ENCODE measurements around the gene THEMIS. TPM values are rescaled to one million over a fixed set of nuclear protein-coding genes. Genes with fewer than 3 reads are reported as not detected.

THEMIS gene
- total and polyA plus RNA-seq, 10 donors = 0.80 to 17.8 (median 12.7) TPM

DNA sequence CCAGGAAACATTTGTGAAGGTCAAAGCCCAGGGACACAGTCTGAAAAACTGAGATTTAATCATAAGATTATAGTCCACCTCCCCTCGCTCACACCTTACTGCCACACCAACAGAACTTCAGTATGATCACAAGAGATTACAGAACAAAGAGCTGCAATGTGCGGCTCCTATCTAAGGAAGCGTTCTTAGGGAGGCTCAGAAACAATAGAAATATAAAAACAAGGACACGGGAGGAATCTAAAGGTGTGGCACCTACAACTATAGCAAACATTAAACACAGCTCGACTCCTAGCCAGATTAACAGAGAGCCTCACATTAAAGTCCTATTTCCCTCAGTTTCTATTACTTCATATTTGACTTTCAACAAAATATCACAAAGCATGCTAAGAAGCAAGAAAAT lies 40.4 kb upstream of the THEMIS start:
- Histone ChIP-seq H3K9me3 (peaks cover 0 to 5% (median 0%) of the 10 kb centered on the region in 8 donors), H3K4me1 (peaks cover 0 to 4% (median 0%) of the 10 kb centered on the region in 6 donors), H3K27me3 (replicated peaks in 1 of 7) (no peaks in the 10 kb centered on the region), H3K4me3 (no peak overlapping the region), H3K36me3 (no peaks in the 10 kb centered on the region), H3K27ac (no peak overlapping the region)
- intact Hi-C loops (cut with DNase I; ENCODE audit: low total_unique reads) = no loop called here
- no peak for DNase-seq
- no peak for TF ChIP-seq POLR2AphosphoS5 (IDR thresholded peaks at IDR 0.05)
- TF ChIP-seq, protein P1, sequence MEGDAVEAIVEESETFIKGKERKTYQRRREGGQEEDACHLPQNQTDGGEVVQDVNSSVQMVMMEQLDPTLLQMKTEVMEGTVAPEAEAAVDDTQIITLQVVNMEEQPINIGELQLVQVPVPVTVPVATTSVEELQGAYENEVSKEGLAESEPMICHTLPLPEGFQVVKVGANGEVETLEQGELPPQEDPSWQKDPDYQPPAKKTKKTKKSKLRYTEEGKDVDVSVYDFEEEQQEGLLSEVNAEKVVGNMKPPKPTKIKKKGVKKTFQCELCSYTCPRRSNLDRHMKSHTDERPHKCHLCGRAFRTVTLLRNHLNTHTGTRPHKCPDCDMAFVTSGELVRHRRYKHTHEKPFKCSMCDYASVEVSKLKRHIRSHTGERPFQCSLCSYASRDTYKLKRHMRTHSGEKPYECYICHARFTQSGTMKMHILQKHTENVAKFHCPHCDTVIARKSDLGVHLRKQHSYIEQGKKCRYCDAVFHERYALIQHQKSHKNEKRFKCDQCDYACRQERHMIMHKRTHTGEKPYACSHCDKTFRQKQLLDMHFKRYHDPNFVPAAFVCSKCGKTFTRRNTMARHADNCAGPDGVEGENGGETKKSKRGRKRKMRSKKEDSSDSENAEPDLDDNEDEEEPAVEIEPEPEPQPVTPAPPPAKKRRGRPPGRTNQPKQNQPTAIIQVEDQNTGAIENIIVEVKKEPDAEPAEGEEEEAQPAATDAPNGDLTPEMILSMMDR (IDR thresholded peaks at IDR 0.05 in 8 of 11, conservative IDR thresholded peaks at IDR 0.05 in 3 of 11) = no peak
- no peak for TF ChIP-seq POLR2A (IDR thresholded peaks at IDR 0.05)
- WGBS, 5 donors = 79 to 86% (median 84%) methylated on average over 5 of the region's 5 CpGs

DNA sequence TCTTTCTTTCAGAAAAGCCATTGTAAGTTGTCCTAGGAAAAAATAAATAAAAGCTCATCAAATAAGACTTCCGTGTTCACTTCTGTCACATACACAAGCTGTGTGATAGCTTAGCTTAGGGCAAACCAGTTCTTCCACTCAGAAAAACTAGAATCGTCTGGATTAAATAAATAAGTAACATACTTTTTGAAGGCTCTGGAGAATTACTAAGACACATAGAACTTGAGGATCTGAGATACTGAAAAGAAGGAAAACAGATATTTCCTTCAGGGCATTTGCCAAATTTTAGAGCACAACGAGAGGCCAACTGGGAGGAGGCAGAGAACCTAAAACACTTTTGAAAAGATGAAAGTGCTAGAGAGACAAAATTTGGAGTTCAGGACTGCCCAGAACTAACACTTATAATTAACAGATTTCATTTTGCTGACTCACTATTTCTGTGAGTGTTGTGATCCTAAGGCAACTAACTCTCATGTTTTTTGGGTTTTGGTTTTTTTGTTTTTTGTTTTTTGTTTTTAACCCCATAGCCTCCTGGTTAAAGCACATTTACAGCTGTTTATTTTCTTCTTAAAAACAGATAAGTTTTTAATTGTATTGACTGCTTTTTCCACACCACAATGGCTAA lies 38.7 kb upstream of the THEMIS start:
- Histone ChIP-seq H3K4me3 (no peak overlapping the region), H3K36me3 (no peaks in the 10 kb centered on the region), H3K4me1 (peaks cover 0 to 4% (median 0%) of the 10 kb centered on the region in 6 donors), H3K27ac (no peak overlapping the region), H3K9me3 (no peaks in the 10 kb centered on the region), H3K27me3 (replicated peaks in 1 of 7) (no peaks in the 10 kb centered on the region)
- 52 to 71% (median 62%) methylated on average over 3 of the region's 3 CpGs for WGBS, 5 donors
- no peak for TF ChIP-seq POLR2A (IDR thresholded peaks at IDR 0.05)
- DNase-seq = no peak
- intact Hi-C loops (cut with DNase I; ENCODE audit: low total_unique reads) = no loop called here

DNA sequence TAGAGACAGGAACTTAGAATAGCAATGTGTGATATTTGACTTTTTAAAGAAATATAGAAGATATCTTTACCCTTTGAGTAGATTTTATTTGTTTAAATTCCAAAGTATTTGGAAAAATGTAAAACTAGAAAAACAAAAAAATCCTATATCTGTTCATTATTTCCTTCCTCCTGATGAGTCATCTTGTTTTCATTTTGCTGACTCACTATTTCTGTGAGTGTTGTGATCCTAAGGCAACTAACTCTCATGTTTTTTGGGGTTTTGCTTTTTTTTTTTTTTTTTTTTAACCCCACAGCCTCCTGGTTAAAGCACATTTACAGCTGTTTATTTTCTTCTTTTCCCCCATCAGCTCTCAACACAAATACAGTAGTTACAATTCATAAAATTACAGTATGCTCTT lies 37.8 kb upstream of the THEMIS start:
- Histone ChIP-seq H3K9me3 (peaks cover 0 to under 1% (median 0%) of the 10 kb centered on the region in 8 donors), H3K27ac (no peak overlapping the region), H3K27me3 (replicated peaks in 1 of 7) (no peaks in the 10 kb centered on the region), H3K36me3 (no peaks in the 10 kb centered on the region), H3K4me1 (peaks cover 0 to 4% (median 0%) of the 10 kb centered on the region in 6 donors), H3K4me3 (no peak overlapping the region)
- DNase-seq = no peak
- TF ChIP-seq, protein P1 (IDR thresholded peaks at IDR 0.05 in 8 of 11, conservative IDR thresholded peaks at IDR 0.05 in 3 of 11) = no peak
- no peak for TF ChIP-seq POLR2A (IDR thresholded peaks at IDR 0.05)
- no peak for TF ChIP-seq POLR2AphosphoS5 (IDR thresholded peaks at IDR 0.05)
- intact Hi-C loops (cut with DNase I; ENCODE audit: low total_unique reads) = no loop called here

DNA sequence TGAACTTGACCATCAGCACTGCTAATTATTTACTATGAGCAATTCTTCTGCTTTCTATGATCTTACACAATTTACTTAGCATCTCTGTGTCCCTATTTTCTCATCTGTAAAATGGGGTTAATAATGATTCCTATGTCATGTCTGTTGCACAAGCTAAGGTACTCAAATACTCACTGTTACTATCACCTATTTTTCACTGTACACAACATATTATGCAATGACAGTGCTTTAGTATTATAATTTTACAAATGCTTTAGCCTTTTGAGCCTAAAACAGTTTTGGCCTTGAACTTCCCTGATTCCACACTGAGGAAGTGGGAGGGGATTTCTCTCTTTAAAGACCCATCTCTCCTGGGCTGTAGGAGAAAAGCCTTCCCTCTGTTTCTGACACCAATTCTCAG lies 36.9 kb upstream of the THEMIS start:
- no peak for DNase-seq
- intact Hi-C loops (cut with DNase I; ENCODE audit: low total_unique reads) = no loop called here
- peaks cover 0 to 10% (median 6%) of the 10 kb centered on the region in 8 donors for H3K9me3 ChIP-seq
- H3K27me3 ChIP-seq (replicated peaks in 1 of 7) = no peaks in the 10 kb centered on the region
- peaks cover 0 to 4% (median 0%) of the 10 kb centered on the region in 6 donors for H3K4me1 ChIP-seq
- H3K4me3 ChIP-seq = no peak overlapping the region
- TF ChIP-seq, protein P1 (IDR thresholded peaks at IDR 0.05 in 8 of 11, conservative IDR thresholded peaks at IDR 0.05 in 3 of 11) = no peak
- TF ChIP-seq POLR2AphosphoS5 (IDR thresholded peaks at IDR 0.05) = no peak
- TF ChIP-seq POLR2A (IDR thresholded peaks at IDR 0.05) = no peak
- H3K36me3 ChIP-seq = no peaks in the 10 kb centered on the region
- no peak overlapping the region for H3K27ac ChIP-seq

Data from spleen (tissue), 11 donors.